Heart left ventricle (tissue), 13 donors: Measurements from ENCODE around the gene PTPRK.

ENCODE experiments used
- CTCF ChIP-seq, 12 donors: fragments of 200-600 bp; sonication (generic) in 4 of 12; IDR thresholded peaks; one replicate each; pipeline versions ENCODE4 v1.5.0 to v1.8.0; 2018 to 2022; ENCODE audit warnings: antibody characterized with exemption in 12 of 12, mild to moderate bottlenecking in 5 of 12
- POLR2A ChIP-seq, 2 donors: fragments of 450-650 bp; IDR thresholded peaks; one replicate each; pipeline ENCODE4 v1.6.1; 2017; ENCODE audit warnings: antibody characterized with exemption in 2 of 2, mild to moderate bottlenecking in 2 of 2, moderate library complexity in 2 of 2
- donor health status: ischemic (EF 13 %, LVEDD 7.1; RV severe dilation, severe dysfunction).
- donor health status: DM: no; HTN: yes; CAD: no.
- donor health status: DM: no; HTN: no; CAD: no.
- donor health status: ischemic (EF 25% LVEDD 6.9; RV normal size, moderate dysfunction).
- donor health status: ischemic (EF 25% LVEDD 5.7; RV mildly dilated, moderate dysfunction).
- donor health status: ischemic (EF 35%, LVEDD 5.7; RV mildly dilated, moderate dysfunction).
- donor health status: nonischemic (EF 11% LVEDD 7.7; RV severe dilation, severe dysfunction).
- donor health status: DM: yes; HTN: yes; CAD: no.
- donor health status: PGD.
- donor health status: ischemic (EF 29% LVEDD 5.4; RV normal size, mild dysfunction).
- donor health status: nonischemic (EF 23%, LVEDD 6.1; RV moderate dilation, normal function).

- TF ChIP-seq CTCF (IDR thresholded peaks at IDR 0.05) (no peak), POLR2A (IDR thresholded peaks at IDR 0.05) (no peak)
Measured at GRCh38 chr6:128057541-128057940, 462.9 kb downstream of the PTPRK start.
